Adrenal gland (tissue), 5 donors: Measurements from ENCODE around the gene TNS2.

Source experiments
- POLR2A ChIP-seq, 2 donors: fragments of 450-650 bp; IDR thresholded peaks; one replicate each; pipeline ENCODE4 v1.6.1; 2017; ENCODE audit warnings: antibody characterized with exemption in 2 of 2, mild to moderate bottlenecking in 2 of 2, moderate library complexity in 1 of 2
- TF ChIP-seq, protein P1 (sequence below), 6 experiments: fragments of 450-650 bp in 4 of 6; fragments of 200-600 bp in 2 of 6; sonication (generic) in 1 of 6; IDR thresholded peaks; 1 replicate in 5 of 6; 2 replicates in 1 of 6; pipeline versions ENCODE4 v1.5.1 to v1.8.0; 2016 to 2021; ENCODE audit warnings: antibody characterized with exemption in 6 of 6, mild to moderate bottlenecking in 2 of 6, moderate library complexity in 1 of 6
- donor health status: DM: no; HTN: no; CAD: no.

DNA sequence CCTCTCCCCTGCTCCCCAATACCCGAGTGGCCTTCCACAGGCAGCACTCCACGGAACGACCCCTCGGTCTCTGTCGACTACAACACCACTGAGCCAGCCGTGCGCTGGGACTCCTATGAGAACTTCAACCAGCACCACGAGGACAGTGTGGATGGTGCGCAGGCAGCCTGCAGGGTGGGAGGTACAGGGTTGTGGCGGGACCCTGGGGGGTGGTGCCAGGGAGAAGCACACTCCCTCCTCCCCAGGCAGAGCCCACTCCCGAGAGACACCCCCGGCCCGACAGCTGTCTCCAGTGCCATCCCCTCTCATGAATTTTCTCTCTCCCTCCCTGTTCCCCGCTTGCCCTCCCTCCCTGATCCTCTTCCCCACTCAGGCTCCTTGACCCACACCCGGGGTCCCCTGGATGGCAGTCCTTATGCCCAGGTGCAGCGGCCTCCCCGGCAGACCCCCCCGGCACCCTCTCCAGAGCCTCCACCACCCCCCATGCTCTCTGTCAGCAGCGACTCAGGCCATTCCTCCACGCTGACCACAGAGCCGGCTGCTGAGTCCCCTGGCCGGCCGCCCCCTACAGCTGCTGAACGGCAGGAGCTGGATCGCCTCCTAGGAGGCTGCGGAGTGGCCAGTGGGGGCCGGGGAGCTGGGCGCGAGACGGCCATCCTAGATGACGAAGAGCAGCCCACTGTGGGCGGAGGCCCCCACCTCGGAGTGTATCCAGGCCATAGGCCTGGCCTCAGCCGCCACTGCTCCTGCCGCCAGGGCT, 9.0 kb downstream of the TNS2 start:
- TF ChIP-seq, protein P1, sequence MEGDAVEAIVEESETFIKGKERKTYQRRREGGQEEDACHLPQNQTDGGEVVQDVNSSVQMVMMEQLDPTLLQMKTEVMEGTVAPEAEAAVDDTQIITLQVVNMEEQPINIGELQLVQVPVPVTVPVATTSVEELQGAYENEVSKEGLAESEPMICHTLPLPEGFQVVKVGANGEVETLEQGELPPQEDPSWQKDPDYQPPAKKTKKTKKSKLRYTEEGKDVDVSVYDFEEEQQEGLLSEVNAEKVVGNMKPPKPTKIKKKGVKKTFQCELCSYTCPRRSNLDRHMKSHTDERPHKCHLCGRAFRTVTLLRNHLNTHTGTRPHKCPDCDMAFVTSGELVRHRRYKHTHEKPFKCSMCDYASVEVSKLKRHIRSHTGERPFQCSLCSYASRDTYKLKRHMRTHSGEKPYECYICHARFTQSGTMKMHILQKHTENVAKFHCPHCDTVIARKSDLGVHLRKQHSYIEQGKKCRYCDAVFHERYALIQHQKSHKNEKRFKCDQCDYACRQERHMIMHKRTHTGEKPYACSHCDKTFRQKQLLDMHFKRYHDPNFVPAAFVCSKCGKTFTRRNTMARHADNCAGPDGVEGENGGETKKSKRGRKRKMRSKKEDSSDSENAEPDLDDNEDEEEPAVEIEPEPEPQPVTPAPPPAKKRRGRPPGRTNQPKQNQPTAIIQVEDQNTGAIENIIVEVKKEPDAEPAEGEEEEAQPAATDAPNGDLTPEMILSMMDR (IDR thresholded peaks at IDR 0.05), result no peak
- TF ChIP-seq POLR2A (IDR thresholded peaks at IDR 0.05), result no peak
